ENCODE measurements around the gene THSD7B.

- TF ChIP-seq CTCF (conservative IDR thresholded peaks at IDR 0.05; ENCODE audit: low read depth, low read length) (no peak), EZH2phosphoT487 (IDR thresholded peaks at IDR 0.05; ENCODE audit: borderline replicate concordance, low read length) (no peak), EZH2 (IDR thresholded peaks at IDR 0.05; ENCODE audit: low read length, unreplicated experiment) (no peak)
These were observed 150.8 kb downstream of the THSD7B start for GRCh38 chr2:136916131-136916530.

All from PC-3 (cell line).